ENCODE measurements around the gene CCL19. TPM values are rescaled to one million over a fixed set of nuclear protein-coding genes. Genes with fewer than 3 reads are reported as not detected.
A peak's percentile ranks its signal among the peaks of the same experiment; 100 is the strongest.

The CCL19 gene
- total and polyA plus RNA-seq, 2 of the 8 experiments (the other 6 are each of a cell fraction or from before 2014, with no cell fraction given), result not detected

GRCh38 chr9:34701769-34702736, 11.0 kb upstream of the CCL19 start:
- Histone ChIP-seq H3K4ac (replicated peaks; ENCODE audit: insufficient read length, low read depth, low read length) (no peak overlapping the region), H3K4me2 (ENCODE audit: insufficient read depth in 1 of 2, low read depth in 2 of 2, low read length in 2 of 2) (peak overlapping the region; percentile 62 to 91), H3K27me3 (replicated peaks in 1 of 4; ENCODE audit: control insufficient read depth in 3 of 4, extremely low read depth in 1 of 4, insufficient read depth in 3 of 4, low read length in 3 of 4) (peaks cover 0 to 30% (median 18%) of the 10 kb centered on the region in 4 experiments; a peak in 6 of 7 replicates), H2AK5ac (ENCODE audit: low read depth, low read length) (no peak overlapping the region), H3K23me2 (ENCODE audit: low read depth, low read length) (peaks cover 11% of the 10 kb centered on the region), H3K9ac (replicated peaks in 1 of 4; ENCODE audit: extremely low read depth in 1 of 4, low read depth in 3 of 4, low read length in 3 of 4) (no peak overlapping the region), H4K20me1 (replicated peaks in 1 of 2; ENCODE audit: control insufficient read depth in 1 of 2, insufficient read depth in 2 of 2, low read length in 2 of 2) (no peaks in the 10 kb centered on the region), H3K79me2 (ENCODE audit: control insufficient read depth in 1 of 2, insufficient read depth in 2 of 2, low read length in 2 of 2) (no peaks in the 10 kb centered on the region), H3K14ac (ENCODE audit: insufficient read length) (no peak overlapping the region), H3K27ac (ENCODE audit: low read depth, low read length) (no peak overlapping the region), H3K23ac (ENCODE audit: insufficient read length) (no peak overlapping the region), H4K91ac (replicated peaks; ENCODE audit: insufficient read length, low read length) (no peak overlapping the region), H2BK12ac (ENCODE audit: low read depth, low read length) (no peak overlapping the region), H2BK15ac (ENCODE audit: low read length) (no peak overlapping the region), H4K5ac (ENCODE audit: insufficient read length, low read depth, low read length) (no peak overlapping the region), H3K79me1 (ENCODE audit: low read depth, low read length) (no peaks in the 10 kb centered on the region), H2BK120ac (replicated peaks; ENCODE audit: low read depth, low read length) (no peak overlapping the region), H3K36me3 (ENCODE audit: control insufficient read depth in 2 of 4, insufficient read depth in 4 of 4, low read length in 3 of 4) (no peaks in the 10 kb centered on the region), H3K4me1 (replicated peaks in 1 of 4; ENCODE audit: control insufficient read depth in 3 of 4, insufficient read depth in 4 of 4, low read length in 3 of 4) (peaks cover 0 to 5% (median 2%) of the 10 kb centered on the region in 4 experiments; a peak in 2 of 7 replicates), H2BK20ac (ENCODE audit: low read length) (no peak overlapping the region), H2BK5ac (ENCODE audit: low read depth, low read length) (no peak overlapping the region), H4K8ac (ENCODE audit: extremely low read depth, insufficient read depth, low read length) (no peak overlapping the region), H3K18ac (ENCODE audit: extremely low read depth, low read length) (no peak overlapping the region), H3K4me3 (ENCODE audit: extremely low read depth in 1 of 4, insufficient read depth in 2 of 4, low read depth in 3 of 4, low read length in 4 of 4) (peak overlapping the region; percentile 38 to 65 (median 45)), H2AFZ (ENCODE audit: low read length) (peak overlapping the region; percentile 77), H3K56ac (replicated peaks; ENCODE audit: insufficient read length, low read depth, low read length) (no peak overlapping the region), H3K9me3 (ENCODE audit: insufficient read depth in 2 of 2, low read depth in 1 of 2, low read length in 1 of 2) (no peaks in the 10 kb centered on the region)
- ChIA-PET POLR2A (ENCODE audit: partially characterized antibody) (no interaction called here), CTCF (ENCODE audit: partially characterized antibody) (interaction anchor here (0.6 to 7.8 kb wide), 54 partner anchors 8 to 984 kb away, joined by 3 to 147 read pairs (median 4); partner anchors contain the start of genes CCL19, CCL21, CCL27 and GALT)
- 13% methylated on average over 30 of the region's 30 CpGs; no CpG with 5 or more reads in 1 of the 2 experiments for WGBS, 2 experiments (ENCODE audit: extremely low coverage in 1 of 2, insufficient coverage in 1 of 2, insufficient read length in 1 of 2, insufficient replicate concordance in 2 of 2, low coverage in 1 of 2, low lambda C conversion rate in 2 of 2, missing lambda C conversion rate in 1 of 2)
- FAIRE-seq (peak; percentile 83), DNase-seq (ENCODE audit: low read depth in 1 of 2, low spot score in 2 of 2) (peak; percentile 21 to 92)
- 0 out of 2 replicates have a peak, but pooled peaks have one; percentile 34 for TF ChIP-seq RXRA (IDR thresholded peaks at IDR 0.05; ENCODE audit: insufficient read depth, low read depth, low read length)
- TF ChIP-seq, protein P1, sequence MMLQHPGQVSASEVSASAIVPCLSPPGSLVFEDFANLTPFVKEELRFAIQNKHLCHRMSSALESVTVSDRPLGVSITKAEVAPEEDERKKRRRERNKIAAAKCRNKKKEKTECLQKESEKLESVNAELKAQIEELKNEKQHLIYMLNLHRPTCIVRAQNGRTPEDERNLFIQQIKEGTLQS (IDR thresholded peaks at IDR 0.05; ENCODE audit: insufficient read depth, low read depth, low read length), result no peak
- peak; percentile 97 to 98 (median 98) for TF ChIP-seq CTCF (IDR thresholded peaks at IDR 0.05; ENCODE audit: control extremely low read depth in 1 of 3, insufficient read depth in 1 of 3, low read depth in 1 of 3, low read length in 3 of 3)
- TF ChIP-seq SP4 (IDR thresholded peaks at IDR 0.05; ENCODE audit: low read length), result peak; percentile 39; the same call in 1 of the 2 replicates
- TF ChIP-seq RAD21 (IDR thresholded peaks at IDR 0.05 in 1 of 2, conservative IDR thresholded peaks at IDR 0.05 in 1 of 2; ENCODE audit: low read depth in 2 of 2, low read length in 2 of 2), result peak; percentile 77 to 81
- TF ChIP-seq YY1 (IDR thresholded peaks at IDR 0.05; ENCODE audit: low read depth, low read length), result peak; percentile 40; the same call in 1 of the 2 replicates
- no peak for TF ChIP-seq CEBPB (IDR thresholded peaks at IDR 0.05; ENCODE audit: low read depth, low read length)
